Right lobe of liver (tissue), 4 donors: ENCODE measurements around the gene MSL2.

Source experiments
- POLR2A ChIP-seq: fragments of 450-650 bp; IDR thresholded peaks from one replicate; pipeline ENCODE4 v1.6.1; 2017; ENCODE audit warnings: antibody characterized with exemption, mild to moderate bottlenecking
- TF ChIP-seq, protein P1 (sequence below), 4 donors: fragments of 200-600 bp in 3 of 4; fragments of 450-650 bp in 1 of 4; IDR thresholded peaks; one replicate each; pipeline versions ENCODE4 v1.5.1 to v1.8.0; 2016 to 2022; ENCODE audit warnings: antibody characterized with exemption in 4 of 4, mild to moderate bottlenecking in 2 of 4
- donor health status: DM: no; HTN: no; CAD: no.
- donor health status: DM: no; HTN: no; CAD: no.
- donor health status: DM: no; HTN: yes; CAD: no.

GRCh38 chr3:136162322-136162721 lies 33.8 kb downstream of the MSL2 start:
- TF ChIP-seq, protein P1, sequence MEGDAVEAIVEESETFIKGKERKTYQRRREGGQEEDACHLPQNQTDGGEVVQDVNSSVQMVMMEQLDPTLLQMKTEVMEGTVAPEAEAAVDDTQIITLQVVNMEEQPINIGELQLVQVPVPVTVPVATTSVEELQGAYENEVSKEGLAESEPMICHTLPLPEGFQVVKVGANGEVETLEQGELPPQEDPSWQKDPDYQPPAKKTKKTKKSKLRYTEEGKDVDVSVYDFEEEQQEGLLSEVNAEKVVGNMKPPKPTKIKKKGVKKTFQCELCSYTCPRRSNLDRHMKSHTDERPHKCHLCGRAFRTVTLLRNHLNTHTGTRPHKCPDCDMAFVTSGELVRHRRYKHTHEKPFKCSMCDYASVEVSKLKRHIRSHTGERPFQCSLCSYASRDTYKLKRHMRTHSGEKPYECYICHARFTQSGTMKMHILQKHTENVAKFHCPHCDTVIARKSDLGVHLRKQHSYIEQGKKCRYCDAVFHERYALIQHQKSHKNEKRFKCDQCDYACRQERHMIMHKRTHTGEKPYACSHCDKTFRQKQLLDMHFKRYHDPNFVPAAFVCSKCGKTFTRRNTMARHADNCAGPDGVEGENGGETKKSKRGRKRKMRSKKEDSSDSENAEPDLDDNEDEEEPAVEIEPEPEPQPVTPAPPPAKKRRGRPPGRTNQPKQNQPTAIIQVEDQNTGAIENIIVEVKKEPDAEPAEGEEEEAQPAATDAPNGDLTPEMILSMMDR (IDR thresholded peaks at IDR 0.05) = no peak
- no peak for TF ChIP-seq POLR2A
